Liver (tissue), 9 donors: ENCODE results near the gene KRT6B. TPM values are rescaled to one million over a fixed set of nuclear protein-coding genes. Genes with fewer than 3 reads are reported as not detected.

Experiments
- DNase-seq: peaks from one replicate; pipeline ENCODE4 v3.0.0-alpha.2; 2017; ENCODE audit warnings: low spot score
- H3K27ac ChIP-seq, 2 donors: one replicate each; pipeline ENCODE4 v1.7.0; 2013; ENCODE audit warnings: inconsistent platforms in 2 of 2, low read length in 2 of 2, control low read depth in 1 of 2, low read depth in 1 of 2, mild to moderate bottlenecking in 1 of 2
- H3K27me3 ChIP-seq, 4 donors: one replicate each; pipeline versions ENCODE4 v1.6.1 to v1.7.0; 2013; ENCODE audit warnings: low read length in 3 of 4, inconsistent platforms in 1 of 4, mild to moderate bottlenecking in 1 of 4, moderate library complexity in 1 of 4; ENCODE audit not compliant: control insufficient read depth in 4 of 4, insufficient read depth in 4 of 4
- H3K36me3 ChIP-seq, 4 donors: one replicate each; pipeline versions ENCODE4 v1.6.1 to v1.7.0; 2013; ENCODE audit warnings: low read length in 3 of 4, mild to moderate bottlenecking in 3 of 4, low read depth in 1 of 4, moderate library complexity in 1 of 4; ENCODE audit not compliant: control insufficient read depth in 4 of 4, insufficient read depth in 3 of 4
- H3K4me1 ChIP-seq, 4 donors: one replicate each; pipeline versions ENCODE4 v1.6.1 to v1.7.0; 2013; ENCODE audit warnings: low read length in 3 of 4, mild to moderate bottlenecking in 3 of 4, moderate library complexity in 1 of 4; ENCODE audit not compliant: control insufficient read depth in 4 of 4, insufficient read depth in 4 of 4
- H3K4me3 ChIP-seq, 3 donors: one replicate each; pipeline versions ENCODE4 v1.6.1 to v1.7.0; 2013; ENCODE audit warnings: low read length in 3 of 3, control low read depth in 1 of 3, low read depth in 1 of 3, mild to moderate bottlenecking in 1 of 3
- H3K9ac ChIP-seq, 2 donors: one replicate each; pipeline ENCODE4 v1.7.0; 2013; ENCODE audit warnings: low read length in 2 of 2, mild to moderate bottlenecking in 2 of 2, moderate library complexity in 2 of 2, control low read depth in 1 of 2, low read depth in 1 of 2
- H3K9me3 ChIP-seq, 4 donors: one replicate each; pipeline versions ENCODE4 v1.6.1 to v1.7.0; 2013; ENCODE audit warnings: low read length in 3 of 4; ENCODE audit not compliant: control insufficient read depth in 4 of 4
- FOXA1 ChIP-seq: IDR thresholded peaks from 2 replicates; pipeline ENCODE4 v1.6.1; 2016; ENCODE audit warnings: antibody characterized with exemption
- FOXA2 ChIP-seq: IDR thresholded peaks from 2 replicates; pipeline ENCODE4 v1.6.1; 2016; ENCODE audit warnings: antibody characterized with exemption
- JUND ChIP-seq, 2 donors: IDR thresholded peaks; 2 replicates each; pipeline ENCODE4 v1.6.1; 2016; ENCODE audit warnings: antibody characterized with exemption in 2 of 2
- NR2F2 ChIP-seq: IDR thresholded peaks from 2 replicates; pipeline ENCODE4 v1.6.1; 2016; ENCODE audit warnings: antibody characterized with exemption
- RXRA ChIP-seq, 2 donors: IDR thresholded peaks; 2 replicates each; pipeline ENCODE4 v1.6.1; 2017 to 2018; ENCODE audit warnings: antibody characterized with exemption in 2 of 2, mild to moderate bottlenecking in 1 of 2
- SP1 ChIP-seq: IDR thresholded peaks from 2 replicates; pipeline ENCODE4 v1.6.1; 2018; ENCODE audit warnings: antibody characterized with exemption, mild to moderate bottlenecking
- TAF1 ChIP-seq: conservative IDR thresholded peaks from 2 replicates; pipeline ENCODE4 v1.6.1; 2016; ENCODE audit warnings: antibody characterized with exemption, mild to moderate bottlenecking
- YY1 ChIP-seq: IDR thresholded peaks from 2 replicates; pipeline ENCODE4 v1.6.1; 2016; ENCODE audit warnings: antibody characterized with exemption, mild to moderate bottlenecking
- WGBS: extraction: QIAGEN DNeasy Blood & Tissue Kit; methylation state at CpG from one replicate; pipeline ENCODE4 v1.1.7; 2013; 5-methylcytosine and 5-hydroxymethylcytosine counted together
- polyA plus RNA-seq, 2 donors: library from polyadenylated mRNA; stranded (reverse) in 1 of 2; unstranded in 1 of 2; fragments of 200-250 nt in 1 of 2; fragments of >200 nt in 1 of 2; fragmentation: Nextera tagmentation in 1 of 2; extraction: Ambion mirVana in 1 of 2; gene quantifications; one replicate each; pipeline versions ENCODE4 v1.2.1 to v1.2.3, GENCODE V29; 2013 to 2015
- total RNA-seq, 2 donors: library from RNA; depleted of rRNA; stranded (reverse); fragments of >200 nt; gene quantifications; one replicate each; pipeline ENCODE4 v1.2.3, GENCODE V29; 2014
- TF ChIP-seq, protein P1 (sequence below): IDR thresholded peaks from 2 replicates; pipeline ENCODE4 v1.6.1; 2016; ENCODE audit warnings: antibody characterized with exemption
- TF ChIP-seq, protein P2 (sequence below): IDR thresholded peaks from 2 replicates; pipeline ENCODE4 v1.6.1; 2016; ENCODE audit warnings: antibody characterized with exemption
- TF ChIP-seq, protein P3 (sequence below): IDR thresholded peaks from 2 replicates; pipeline ENCODE4 v1.6.1; 2016; ENCODE audit warnings: antibody characterized with exemption, mild to moderate bottlenecking
- donor health status: healthy.
- donor health status: healthy.
- donor health status: healthy.
- donor health status: healthy.
- donor health status: healthy.

The KRT6B gene
- total and polyA plus RNA-seq, 4 donors: 0.23 TPM; not detected in 3

DNA sequence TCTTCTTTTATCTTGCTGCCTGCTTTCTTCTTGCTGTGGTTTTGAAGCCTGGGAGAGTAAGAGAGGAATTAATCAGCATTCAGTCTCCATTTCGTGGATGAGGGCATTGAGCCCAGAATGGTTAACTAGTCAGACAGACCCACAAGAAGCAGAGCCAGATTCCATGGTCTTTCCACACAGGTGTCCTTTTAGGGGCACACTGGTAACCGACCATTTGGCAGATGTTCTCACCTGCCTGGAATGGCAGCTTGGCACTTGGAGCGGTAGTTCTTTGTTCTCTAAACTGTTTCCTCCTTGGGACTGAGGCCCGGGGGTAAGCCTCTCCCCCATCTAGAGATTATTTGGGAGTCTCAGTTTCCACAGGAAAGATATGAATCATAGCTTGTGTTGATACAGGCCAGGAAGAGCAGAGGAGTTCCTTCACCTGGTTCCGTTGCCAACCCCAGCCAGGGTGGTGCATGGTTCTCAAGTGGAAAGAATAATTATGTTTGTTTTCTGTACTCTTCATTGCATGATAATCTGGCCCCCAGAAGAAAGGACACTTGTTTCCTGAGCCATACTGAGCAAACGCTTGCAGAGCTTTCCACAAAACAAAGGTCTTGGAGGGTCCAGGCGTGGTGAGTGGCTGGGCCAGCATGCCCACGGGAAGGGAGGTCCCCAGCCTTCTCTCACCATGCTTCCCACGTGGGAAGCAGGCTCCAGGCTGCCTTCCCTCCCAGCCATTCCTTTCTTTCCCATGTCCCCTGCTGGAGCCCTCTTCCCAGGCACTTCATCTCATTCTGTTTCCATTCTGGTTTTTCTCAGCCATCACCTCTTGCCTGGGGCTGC, 15.7 kb downstream of the KRT6B start:
- Histone ChIP-seq H3K9me3 (no peaks in the 10 kb centered on the region), H3K27ac (no peak overlapping the region), H3K4me1 (no peaks in the 10 kb centered on the region), H3K9ac (no peak overlapping the region), H3K4me3 (no peak overlapping the region), H3K27me3 (peaks cover 0 to 9% (median 0%) of the 10 kb centered on the region in 4 donors), H3K36me3 (no peaks in the 10 kb centered on the region)
- no peak for DNase-seq
- TF ChIP-seq, protein P1, sequence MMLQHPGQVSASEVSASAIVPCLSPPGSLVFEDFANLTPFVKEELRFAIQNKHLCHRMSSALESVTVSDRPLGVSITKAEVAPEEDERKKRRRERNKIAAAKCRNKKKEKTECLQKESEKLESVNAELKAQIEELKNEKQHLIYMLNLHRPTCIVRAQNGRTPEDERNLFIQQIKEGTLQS: no peak
- TF ChIP-seq FOXA1: no peak
- no peak for TF ChIP-seq RXRA (IDR thresholded peaks at IDR 0.05)
- TF ChIP-seq JUND (IDR thresholded peaks at IDR 0.05): no peak
- 76% methylated on average over 9 of the region's 9 CpGs for WGBS

DNA sequence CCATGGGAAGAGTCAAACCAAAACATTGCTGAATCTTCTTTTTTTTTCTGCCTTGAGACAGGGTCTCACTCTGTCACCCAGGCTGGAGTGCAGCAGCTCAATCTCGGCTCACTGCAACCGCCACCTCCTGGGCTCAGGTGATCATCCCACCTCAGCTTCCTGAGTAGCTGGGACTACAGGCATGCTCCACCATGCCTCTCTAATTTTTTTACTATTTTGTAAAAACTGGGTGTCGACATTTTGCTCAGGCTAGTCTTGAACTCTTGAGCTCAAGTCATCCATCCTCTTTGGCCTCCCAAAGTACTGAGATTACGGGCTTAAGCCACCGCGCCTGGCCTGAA, 16.3 kb downstream of the KRT6B start:
- TF ChIP-seq SP1 (no peak), TAF1 (no peak), YY1 (no peak)
- TF ChIP-seq, protein P2, sequence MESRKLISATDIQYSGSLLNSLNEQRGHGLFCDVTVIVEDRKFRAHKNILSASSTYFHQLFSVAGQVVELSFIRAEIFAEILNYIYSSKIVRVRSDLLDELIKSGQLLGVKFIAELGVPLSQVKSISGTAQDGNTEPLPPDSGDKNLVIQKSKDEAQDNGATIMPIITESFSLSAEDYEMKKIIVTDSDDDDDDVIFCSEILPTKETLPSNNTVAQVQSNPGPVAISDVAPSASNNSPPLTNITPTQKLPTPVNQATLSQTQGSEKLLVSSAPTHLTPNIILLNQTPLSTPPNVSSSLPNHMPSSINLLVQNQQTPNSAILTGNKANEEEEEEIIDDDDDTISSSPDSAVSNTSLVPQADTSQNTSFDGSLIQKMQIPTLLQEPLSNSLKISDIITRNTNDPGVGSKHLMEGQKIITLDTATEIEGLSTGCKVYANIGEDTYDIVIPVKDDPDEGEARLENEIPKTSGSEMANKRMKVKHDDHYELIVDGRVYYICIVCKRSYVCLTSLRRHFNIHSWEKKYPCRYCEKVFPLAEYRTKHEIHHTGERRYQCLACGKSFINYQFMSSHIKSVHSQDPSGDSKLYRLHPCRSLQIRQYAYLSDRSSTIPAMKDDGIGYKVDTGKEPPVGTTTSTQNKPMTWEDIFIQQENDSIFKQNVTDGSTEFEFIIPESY: no peak
- TF ChIP-seq, protein P1: no peak
- Histone ChIP-seq H3K36me3 (no peaks in the 10 kb centered on the region), H3K4me1 (no peaks in the 10 kb centered on the region), H3K9me3 (no peaks in the 10 kb centered on the region), H3K27ac (no peak overlapping the region), H3K9ac (no peak overlapping the region), H3K4me3 (no peak overlapping the region), H3K27me3 (peaks cover 0 to 8% (median 0%) of the 10 kb centered on the region in 4 donors)
- no peak for DNase-seq
- WGBS: 95% methylated on average over 6 of the region's 6 CpGs

DNA sequence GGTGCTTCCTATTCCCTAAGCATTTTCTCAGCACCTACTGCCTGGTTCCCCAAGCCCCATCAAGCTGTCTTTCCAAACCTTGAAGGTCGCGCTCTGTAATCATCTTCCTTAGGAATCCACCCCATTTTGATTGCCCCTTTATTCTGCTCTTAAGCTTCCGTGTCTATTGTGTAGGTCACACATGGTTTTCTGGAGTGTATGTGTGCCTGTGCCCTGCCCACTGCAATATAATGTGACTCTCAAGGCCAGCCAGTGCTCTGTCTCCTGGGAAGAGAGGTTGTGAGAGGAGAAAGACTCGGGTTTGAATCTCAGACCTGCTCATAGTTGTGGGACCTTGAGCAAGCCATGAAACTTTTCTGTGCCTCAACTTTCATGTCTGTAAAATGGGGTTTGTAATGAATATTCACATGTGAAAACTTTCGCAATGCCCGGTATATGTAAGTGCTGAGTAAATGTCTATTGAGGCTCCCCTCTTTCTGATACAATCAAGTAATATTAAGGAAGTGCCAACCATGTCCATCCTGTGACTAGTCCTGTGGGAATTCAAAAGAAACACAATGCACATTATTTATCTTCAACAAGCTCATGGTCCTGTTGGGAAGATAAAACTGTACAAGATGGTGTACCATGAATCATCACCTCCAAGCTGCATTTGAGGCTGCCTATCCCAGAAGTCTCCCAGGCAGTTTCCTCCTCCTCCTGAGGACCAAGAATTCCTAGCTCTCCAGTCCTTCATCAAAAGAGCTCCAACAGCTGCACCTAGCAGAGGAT, 17.0 kb downstream of the KRT6B start:
- 94% methylated on average over 6 of the region's 6 CpGs for WGBS
- TF ChIP-seq FOXA2: no peak
- TF ChIP-seq RXRA (IDR thresholded peaks at IDR 0.05): no peak
- TF ChIP-seq NR2F2: no peak
- TF ChIP-seq, protein P2: no peak
- TF ChIP-seq, protein P1: no peak
- no peak for TF ChIP-seq TAF1
- TF ChIP-seq, protein P3, sequence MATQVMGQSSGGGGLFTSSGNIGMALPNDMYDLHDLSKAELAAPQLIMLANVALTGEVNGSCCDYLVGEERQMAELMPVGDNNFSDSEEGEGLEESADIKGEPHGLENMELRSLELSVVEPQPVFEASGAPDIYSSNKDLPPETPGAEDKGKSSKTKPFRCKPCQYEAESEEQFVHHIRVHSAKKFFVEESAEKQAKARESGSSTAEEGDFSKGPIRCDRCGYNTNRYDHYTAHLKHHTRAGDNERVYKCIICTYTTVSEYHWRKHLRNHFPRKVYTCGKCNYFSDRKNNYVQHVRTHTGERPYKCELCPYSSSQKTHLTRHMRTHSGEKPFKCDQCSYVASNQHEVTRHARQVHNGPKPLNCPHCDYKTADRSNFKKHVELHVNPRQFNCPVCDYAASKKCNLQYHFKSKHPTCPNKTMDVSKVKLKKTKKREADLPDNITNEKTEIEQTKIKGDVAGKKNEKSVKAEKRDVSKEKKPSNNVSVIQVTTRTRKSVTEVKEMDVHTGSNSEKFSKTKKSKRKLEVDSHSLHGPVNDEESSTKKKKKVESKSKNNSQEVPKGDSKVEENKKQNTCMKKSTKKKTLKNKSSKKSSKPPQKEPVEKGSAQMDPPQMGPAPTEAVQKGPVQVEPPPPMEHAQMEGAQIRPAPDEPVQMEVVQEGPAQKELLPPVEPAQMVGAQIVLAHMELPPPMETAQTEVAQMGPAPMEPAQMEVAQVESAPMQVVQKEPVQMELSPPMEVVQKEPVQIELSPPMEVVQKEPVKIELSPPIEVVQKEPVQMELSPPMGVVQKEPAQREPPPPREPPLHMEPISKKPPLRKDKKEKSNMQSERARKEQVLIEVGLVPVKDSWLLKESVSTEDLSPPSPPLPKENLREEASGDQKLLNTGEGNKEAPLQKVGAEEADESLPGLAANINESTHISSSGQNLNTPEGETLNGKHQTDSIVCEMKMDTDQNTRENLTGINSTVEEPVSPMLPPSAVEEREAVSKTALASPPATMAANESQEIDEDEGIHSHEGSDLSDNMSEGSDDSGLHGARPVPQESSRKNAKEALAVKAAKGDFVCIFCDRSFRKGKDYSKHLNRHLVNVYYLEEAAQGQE: no peak
- H3K36me3 ChIP-seq: no peaks in the 10 kb centered on the region
- no peak overlapping the region for H3K9ac ChIP-seq
- peaks cover 0 to 7% (median 0%) of the 10 kb centered on the region in 4 donors for H3K27me3 ChIP-seq
- H3K27ac ChIP-seq: no peak overlapping the region
- H3K4me3 ChIP-seq: no peak overlapping the region
- no peaks in the 10 kb centered on the region for H3K9me3 ChIP-seq
- H3K4me1 ChIP-seq: no peaks in the 10 kb centered on the region
- no peak for DNase-seq
